ENCODE data around the gene GOLGA8B.
A peak's percentile ranks its signal among the peaks of the same experiment; 100 is the strongest.
"Not testable (repeated sequence)": the region's sequence is repeated elsewhere in the genome, so short reads cannot be mapped to it uniquely, and the experiment has no call there.

GOLGA8B gene

GRCh38 chr15:34583399-34584329 lies at the start of gene GOLGA8B:
TSS of gene GOLGA8B (minus strand) at chr15:34583651. CDS start at chr15:34535912, 47,739 bp downstream.
- DNase-seq: peak; percentile 57

- DNase-seq: not testable (repeated sequence)
Observed at GRCh38 chr15:34633165-34633564, 49.7 kb upstream of the GOLGA8B start.

- no peak for DNase-seq
Observed at GRCh38 chr15:34628577-34629152, 45.2 kb upstream of the GOLGA8B start.

- DNase-seq: no peak
Observed at GRCh38 chr15:34625007-34625406, 41.6 kb upstream of the GOLGA8B start.

- no peak for DNase-seq
Observed at GRCh38 chr15:34621675-34622074, 38.2 kb upstream of the GOLGA8B start.

- no peak for DNase-seq
Observed at GRCh38 chr15:34620814-34621213, 37.4 kb upstream of the GOLGA8B start.

GRCh38 chr15:34620142-34620541 lies 36.7 kb upstream of the GOLGA8B start:
- no peak for DNase-seq

- DNase-seq: no peak
Observed at GRCh38 chr15:34619151-34619550, 35.7 kb upstream of the GOLGA8B start.

- no peak for DNase-seq
Observed at GRCh38 chr15:34618073-34618472, 34.6 kb upstream of the GOLGA8B start.

GRCh38 chr15:34616613-34617012 lies 33.2 kb upstream of the GOLGA8B start:
- no peak for DNase-seq

GRCh38 chr15:34613997-34614396 lies 30.5 kb upstream of the GOLGA8B start:
- DNase-seq: no peak

GRCh38 chr15:34613301-34613700 lies 29.9 kb upstream of the GOLGA8B start:
- no peak for DNase-seq

- no peak for DNase-seq
Observed at GRCh38 chr15:34610354-34610753, 26.9 kb upstream of the GOLGA8B start.

- DNase-seq: no peak
Observed at GRCh38 chr15:34609102-34610057, 25.9 kb upstream of the GOLGA8B start.

GRCh38 chr15:34608517-34608916 lies 25.1 kb upstream of the GOLGA8B start:
- no peak for DNase-seq

- no peak for DNase-seq
Observed at GRCh38 chr15:34607832-34608231, 24.4 kb upstream of the GOLGA8B start.

GRCh38 chr15:34606545-34606944 lies 23.1 kb upstream of the GOLGA8B start:
- no peak for DNase-seq

- no peak for DNase-seq
Observed at GRCh38 chr15:34606131-34606530, 22.7 kb upstream of the GOLGA8B start.

- no peak for DNase-seq
Observed at GRCh38 chr15:34603095-34603494, 19.6 kb upstream of the GOLGA8B start.

GRCh38 chr15:34600923-34601322 lies 17.5 kb upstream of the GOLGA8B start:
- DNase-seq: no peak

- no peak for DNase-seq
Observed at GRCh38 chr15:34598799-34599585, 15.5 kb upstream of the GOLGA8B start.

- no peak for DNase-seq
Observed at GRCh38 chr15:34597316-34597715, 13.9 kb upstream of the GOLGA8B start.
